ENCODE measurements around the gene ERVK3-1.

The ERVK3-1 gene

DNA sequence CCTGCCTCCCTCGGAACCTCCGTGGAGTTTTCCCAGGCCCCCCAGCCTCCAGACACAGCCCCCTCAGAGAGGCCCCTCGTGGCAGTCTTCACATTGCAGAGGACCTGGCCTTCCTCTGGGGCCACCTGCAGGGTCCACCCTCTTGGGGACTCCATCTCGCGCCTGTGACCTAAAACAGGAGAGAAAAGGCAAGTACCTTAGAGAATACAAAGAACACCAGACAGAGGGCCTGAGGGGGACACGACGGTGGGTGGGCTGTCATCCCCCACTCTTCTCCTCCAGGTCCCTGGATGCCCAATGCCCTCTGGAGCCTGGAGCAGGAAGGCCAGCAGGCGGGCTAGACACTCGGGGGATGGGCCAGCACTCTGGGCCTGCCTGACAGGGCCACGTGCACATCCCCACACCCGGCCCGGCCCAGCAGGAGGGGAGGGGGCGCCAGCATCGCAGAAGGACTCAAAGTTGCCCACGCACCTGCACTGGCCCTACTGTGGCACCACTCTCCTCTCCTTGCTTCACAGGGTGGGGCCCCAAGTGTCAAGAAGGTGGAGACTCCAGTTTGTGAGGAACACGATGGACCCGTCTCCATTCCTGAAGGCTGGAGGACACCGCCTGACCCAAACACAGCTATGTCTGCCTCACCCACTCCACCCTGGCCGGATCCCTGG is 52.4 kb downstream of the ERVK3-1 start:
- ChIA-PET POLR2A (no interaction called here), CTCF (no interaction called here)
- DNase-seq (ENCODE audit: extremely low spot score): no peak
- TF ChIP-seq ELF4 (IDR thresholded peaks at IDR 0.05) (no peak), SP1 (IDR thresholded peaks at IDR 0.05) (no peak), HDGF (IDR thresholded peaks at IDR 0.05; ENCODE audit: borderline replicate concordance) (no peak), FOXM1 (IDR thresholded peaks at IDR 0.05; ENCODE audit: borderline replicate concordance) (no peak), TARDBP (IDR thresholded peaks at IDR 0.05) (no peak), FOXA1 (IDR thresholded peaks at IDR 0.05) (no peak), L3MBTL2 (conservative IDR thresholded peaks at IDR 0.05) (no peak), LEF1 (IDR thresholded peaks at IDR 0.05; ENCODE audit: borderline replicate concordance) (no peak), ARNT (IDR thresholded peaks at IDR 0.05) (no peak), SUZ12 (IDR thresholded peaks at IDR 0.05) (no peak), NFRKB (IDR thresholded peaks at IDR 0.05) (no peak), ZNF384 (IDR thresholded peaks at IDR 0.05) (no peak)
- TF ChIP-seq, protein P1, sequence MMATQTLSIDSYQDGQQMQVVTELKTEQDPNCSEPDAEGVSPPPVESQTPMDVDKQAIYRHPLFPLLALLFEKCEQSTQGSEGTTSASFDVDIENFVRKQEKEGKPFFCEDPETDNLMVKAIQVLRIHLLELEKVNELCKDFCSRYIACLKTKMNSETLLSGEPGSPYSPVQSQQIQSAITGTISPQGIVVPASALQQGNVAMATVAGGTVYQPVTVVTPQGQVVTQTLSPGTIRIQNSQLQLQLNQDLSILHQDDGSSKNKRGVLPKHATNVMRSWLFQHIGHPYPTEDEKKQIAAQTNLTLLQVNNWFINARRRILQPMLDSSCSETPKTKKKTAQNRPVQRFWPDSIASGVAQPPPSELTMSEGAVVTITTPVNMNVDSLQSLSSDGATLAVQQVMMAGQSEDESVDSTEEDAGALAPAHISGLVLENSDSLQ (IDR thresholded peaks at IDR 0.05): no peak

- CTCF ChIA-PET: no interaction called here
- POLR2A ChIA-PET: interaction anchor here (0.7 to 3.4 kb wide), 23 partner anchors 8 to 543 kb away, joined by 3 to 30 read pairs (median 8); partner anchors contain the start of genes CHMP2A, RPS5, TRIM28 and ZBTB45
- TF ChIP-seq L3MBTL2 (conservative IDR thresholded peaks at IDR 0.05) (peak; percentile 84), FOXM1 (IDR thresholded peaks at IDR 0.05; ENCODE audit: borderline replicate concordance) (no peak), FOXA1 (IDR thresholded peaks at IDR 0.05) (no peak)
- peak; percentile 46 for DNase-seq (ENCODE audit: extremely low spot score)
Observed at GRCh38 chr19:58361900-58362271, 56.7 kb downstream of the ERVK3-1 start.

DNA sequence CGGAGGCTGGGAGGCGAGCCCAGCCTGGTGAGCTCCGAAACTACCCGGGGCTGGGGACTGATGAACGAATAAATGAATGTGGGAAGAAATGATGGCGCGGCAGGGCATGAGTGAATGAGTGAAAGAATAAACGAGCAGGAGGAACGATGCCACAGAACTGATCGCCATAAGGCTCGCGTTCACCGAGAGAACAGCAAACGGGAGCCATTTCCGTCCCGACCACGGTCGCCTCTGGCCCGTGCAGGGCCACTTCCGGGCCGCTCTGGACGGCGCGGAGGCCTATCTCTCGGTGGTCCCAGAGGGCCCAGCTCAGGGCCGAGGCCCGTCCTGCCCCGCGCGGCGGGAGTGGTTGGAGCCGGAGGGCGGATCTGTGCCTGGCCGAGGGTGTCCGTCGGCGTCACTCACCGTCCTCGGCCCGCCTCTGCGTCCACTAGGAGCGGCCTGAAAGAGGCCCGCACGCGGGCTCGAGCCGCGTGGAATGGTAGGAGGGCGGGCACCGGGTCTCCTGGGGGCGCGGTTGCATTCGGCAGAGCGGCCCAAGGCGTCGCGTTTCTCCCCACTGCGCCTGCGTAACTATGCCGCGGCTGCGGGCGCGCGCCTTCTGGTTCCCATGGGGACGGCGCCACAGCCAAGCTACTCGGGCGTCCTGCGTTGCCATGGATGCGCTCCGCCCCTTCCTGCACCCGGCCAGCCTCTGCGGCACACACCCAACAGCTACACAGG is 57.3 kb downstream of the ERVK3-1 start, which contains the start of gene ZNF497:
TSS of gene ZNF497 (minus strand) at position 480 of the 723 bp plus-strand sequence. CDS start 5,116 bp downstream, outside the sequence.
- peak; percentile 99 for DNase-seq (ENCODE audit: extremely low spot score)
- CTCF ChIA-PET: interaction anchor here (1.1 kb wide), 1 partner anchor 34 kb away, joined by 3 read pairs; no protein-coding TSS in a partner anchor
- TF ChIP-seq NFRKB (IDR thresholded peaks at IDR 0.05) (no peak), LEF1 (IDR thresholded peaks at IDR 0.05; ENCODE audit: borderline replicate concordance) (no peak), FOXM1 (IDR thresholded peaks at IDR 0.05; ENCODE audit: borderline replicate concordance) (no peak), ARNT (IDR thresholded peaks at IDR 0.05) (no peak), FOXK2 (IDR thresholded peaks at IDR 0.05) (no peak), SP1 (IDR thresholded peaks at IDR 0.05) (no peak), HDGF (IDR thresholded peaks at IDR 0.05; ENCODE audit: borderline replicate concordance) (no peak), L3MBTL2 (conservative IDR thresholded peaks at IDR 0.05) (peak; percentile 58; the same call in 1 of the 2 replicates), CTBP1 (IDR thresholded peaks at IDR 0.05; ENCODE audit: borderline replicate concordance) (no peak), BHLHE40 (IDR thresholded peaks at IDR 0.05; ENCODE audit: borderline replicate concordance) (no peak), TARDBP (IDR thresholded peaks at IDR 0.05) (no peak), ZNF384 (IDR thresholded peaks at IDR 0.05) (no peak), FOXA1 (IDR thresholded peaks at IDR 0.05) (no peak), SUZ12 (IDR thresholded peaks at IDR 0.05) (no peak), ELF4 (IDR thresholded peaks at IDR 0.05) (peak; percentile 78)
- TF ChIP-seq, protein P1 (IDR thresholded peaks at IDR 0.05): peak; percentile 75
- POLR2A ChIA-PET: interaction anchor here (0.6 to 3.4 kb wide), 27 partner anchors 8 to 543 kb away, joined by 3 to 30 read pairs (median 5); partner anchors contain the start of genes CHMP2A, RPS5, TRIM28 and ZBTB45

GRCh38 chr19:58364146-58364545 is 59.0 kb downstream of the ERVK3-1 start:
- ChIA-PET POLR2A (interaction anchor here (0.8 to 3.4 kb wide), 7 partner anchors 16 to 155 kb away, joined by 3 to 29 read pairs (median 5); partner anchors contain the start of genes RPS5, ZBTB45, ZNF584 and ZNF8), CTCF (no interaction called here)
- no peak for DNase-seq (ENCODE audit: extremely low spot score)
- no peak for TF ChIP-seq ZNF384 (IDR thresholded peaks at IDR 0.05)
- TF ChIP-seq CTBP1 (IDR thresholded peaks at IDR 0.05; ENCODE audit: borderline replicate concordance): no peak
- TF ChIP-seq BHLHE40 (IDR thresholded peaks at IDR 0.05; ENCODE audit: borderline replicate concordance): no peak
- TF ChIP-seq SP1 (IDR thresholded peaks at IDR 0.05): no peak
- no peak for TF ChIP-seq FOXA1 (IDR thresholded peaks at IDR 0.05)
- no peak for TF ChIP-seq TARDBP (IDR thresholded peaks at IDR 0.05)
- no peak for TF ChIP-seq L3MBTL2 (conservative IDR thresholded peaks at IDR 0.05)
- no peak for TF ChIP-seq LEF1 (IDR thresholded peaks at IDR 0.05; ENCODE audit: borderline replicate concordance)
- no peak for TF ChIP-seq HDGF (IDR thresholded peaks at IDR 0.05; ENCODE audit: borderline replicate concordance)
- no peak for TF ChIP-seq ARNT (IDR thresholded peaks at IDR 0.05)
- TF ChIP-seq FOXK2 (IDR thresholded peaks at IDR 0.05): no peak
- no peak for TF ChIP-seq FOXM1 (IDR thresholded peaks at IDR 0.05; ENCODE audit: borderline replicate concordance)
- TF ChIP-seq, protein P1 (IDR thresholded peaks at IDR 0.05): no peak

Data from HEK293T (cell line).